Spleen (tissue), 7 donors: ENCODE results near the gene ZNF638.

Experiments used
- CTCF ChIP-seq, 11 experiments: fragments of 200-600 bp in 7 of 11; fragments of 450-650 bp in 4 of 11; sonication (generic) in 4 of 11; IDR thresholded peaks in 8 of 11; conservative IDR thresholded peaks in 3 of 11; 1 replicate in 7 of 11; 2 replicates in 4 of 11; pipeline versions ENCODE4 v1.4.0 to v1.8.0; 2016 to 2021; ENCODE audit warnings: antibody characterized with exemption in 11 of 11, inconsistent platforms in 4 of 11, mild to moderate bottlenecking in 1 of 11
- POLR2A ChIP-seq, 3 donors: fragments of 450-650 bp; IDR thresholded peaks; one replicate each; pipeline ENCODE4 v1.5.1; 2017; ENCODE audit warnings: antibody characterized with exemption in 3 of 3, mild to moderate bottlenecking in 1 of 3
- donor health status: DM: no; HTN: no; CAD: no; lungs with moderate emphysema.
- donor health status: DM: no; HTN: no; CAD: no.
- donor health status: DM: no; HTN: no; CAD: no.

GRCh38 chr2:71380665-71381064, 49.1 kb downstream of the ZNF638 start:
- no peak for TF ChIP-seq CTCF (IDR thresholded peaks at IDR 0.05 in 8 of 11, conservative IDR thresholded peaks at IDR 0.05 in 3 of 11)
- no peak for TF ChIP-seq POLR2A (IDR thresholded peaks at IDR 0.05)
